Lower leg skin (tissue), 3 donors: ENCODE results near the gene KSR2.

Experiments used
- POLR2A ChIP-seq, 2 donors: fragments of 450-650 bp; IDR thresholded peaks; one replicate each; pipeline ENCODE4 v1.6.1; 2016 to 2017; ENCODE audit warnings: antibody characterized with exemption in 2 of 2, mild to moderate bottlenecking in 1 of 2, moderate library complexity in 1 of 2
- TF ChIP-seq, protein P1 (sequence below), 3 donors: fragments of 450-650 bp; IDR thresholded peaks; one replicate each; pipeline ENCODE4 v1.5.1; 2016; ENCODE audit warnings: antibody characterized with exemption in 3 of 3, mild to moderate bottlenecking in 3 of 3, moderate library complexity in 2 of 3

DNA sequence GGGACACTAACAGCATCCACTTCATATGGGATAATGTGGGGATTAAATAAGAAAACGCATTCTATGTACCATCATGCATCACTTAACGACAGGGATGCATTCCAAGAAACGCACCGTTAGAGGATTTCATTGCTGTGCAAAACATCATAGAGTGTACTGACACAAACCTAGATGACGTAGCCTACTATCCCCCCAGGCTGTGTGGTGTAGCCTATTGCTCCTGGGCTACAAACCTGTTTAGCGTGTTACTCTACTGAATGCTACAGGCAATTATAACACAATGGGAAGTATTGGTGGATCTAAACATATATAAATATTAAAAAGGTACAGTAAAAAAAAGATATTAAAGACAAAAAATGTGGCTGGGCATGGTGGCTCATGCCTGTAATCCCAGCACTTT lies 230.6 kb downstream of the KSR2 start:
- TF ChIP-seq, protein P1, sequence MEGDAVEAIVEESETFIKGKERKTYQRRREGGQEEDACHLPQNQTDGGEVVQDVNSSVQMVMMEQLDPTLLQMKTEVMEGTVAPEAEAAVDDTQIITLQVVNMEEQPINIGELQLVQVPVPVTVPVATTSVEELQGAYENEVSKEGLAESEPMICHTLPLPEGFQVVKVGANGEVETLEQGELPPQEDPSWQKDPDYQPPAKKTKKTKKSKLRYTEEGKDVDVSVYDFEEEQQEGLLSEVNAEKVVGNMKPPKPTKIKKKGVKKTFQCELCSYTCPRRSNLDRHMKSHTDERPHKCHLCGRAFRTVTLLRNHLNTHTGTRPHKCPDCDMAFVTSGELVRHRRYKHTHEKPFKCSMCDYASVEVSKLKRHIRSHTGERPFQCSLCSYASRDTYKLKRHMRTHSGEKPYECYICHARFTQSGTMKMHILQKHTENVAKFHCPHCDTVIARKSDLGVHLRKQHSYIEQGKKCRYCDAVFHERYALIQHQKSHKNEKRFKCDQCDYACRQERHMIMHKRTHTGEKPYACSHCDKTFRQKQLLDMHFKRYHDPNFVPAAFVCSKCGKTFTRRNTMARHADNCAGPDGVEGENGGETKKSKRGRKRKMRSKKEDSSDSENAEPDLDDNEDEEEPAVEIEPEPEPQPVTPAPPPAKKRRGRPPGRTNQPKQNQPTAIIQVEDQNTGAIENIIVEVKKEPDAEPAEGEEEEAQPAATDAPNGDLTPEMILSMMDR (IDR thresholded peaks at IDR 0.05) = no peak
- TF ChIP-seq POLR2A (IDR thresholded peaks at IDR 0.05) = no peak
